Activated CD4-positive, CD25-positive, alpha-beta regulatory T cell treated with anti-CD3 and anti-CD28 coated beads, Interleukin-2, amount 50 U/mL, for 16 hours (primary cell): ENCODE measurements around the gene PPP2R5B.
A peak's percentile ranks its signal among the peaks of the same experiment; 100 is the strongest.

Source experiments
- DNase-seq: peaks from one replicate; pipeline ENCODE4 v3.0.0-alpha.2; 2020; ENCODE audit warnings: low read depth, low spot score

The PPP2R5B gene

DNA sequence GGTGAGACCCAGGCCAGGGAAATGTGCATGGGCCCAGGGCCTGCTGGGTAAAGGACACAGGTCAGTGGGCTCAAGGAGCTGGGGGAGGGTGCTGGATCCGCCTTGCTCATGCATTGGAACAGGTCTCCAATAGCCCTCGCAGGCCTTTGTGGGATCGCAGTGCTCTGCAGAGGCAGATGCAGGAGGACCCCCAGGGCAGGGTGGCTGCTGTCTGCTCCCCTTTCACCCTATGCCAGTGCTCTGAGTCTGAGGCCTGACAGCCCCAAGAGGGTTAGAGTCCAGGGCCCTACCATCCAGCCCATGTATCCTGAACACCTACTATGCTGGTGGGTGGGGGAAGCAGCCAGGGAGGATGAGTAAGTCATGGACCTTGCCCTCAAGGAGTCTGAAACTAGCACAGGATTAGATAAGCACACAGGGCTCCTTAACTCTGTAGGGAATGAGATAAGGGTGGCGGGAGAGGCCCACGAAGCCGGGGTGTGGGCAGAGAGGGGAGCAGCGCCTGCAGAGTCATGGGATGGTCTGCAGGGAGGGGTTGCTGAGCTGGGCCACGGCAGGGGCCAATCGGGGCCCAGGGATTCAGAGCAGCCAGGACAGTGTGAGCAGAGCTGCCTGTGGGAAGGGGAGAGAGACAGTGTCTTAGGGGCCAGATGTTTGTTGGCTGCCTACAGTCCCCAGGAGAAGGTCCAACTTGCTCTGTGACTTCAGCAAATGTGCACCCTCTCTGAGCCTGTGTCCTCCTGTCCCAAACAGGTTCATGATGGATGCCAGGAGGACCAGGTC lies 35.6 kb upstream of the PPP2R5B start:
- no peak for DNase-seq

DNA sequence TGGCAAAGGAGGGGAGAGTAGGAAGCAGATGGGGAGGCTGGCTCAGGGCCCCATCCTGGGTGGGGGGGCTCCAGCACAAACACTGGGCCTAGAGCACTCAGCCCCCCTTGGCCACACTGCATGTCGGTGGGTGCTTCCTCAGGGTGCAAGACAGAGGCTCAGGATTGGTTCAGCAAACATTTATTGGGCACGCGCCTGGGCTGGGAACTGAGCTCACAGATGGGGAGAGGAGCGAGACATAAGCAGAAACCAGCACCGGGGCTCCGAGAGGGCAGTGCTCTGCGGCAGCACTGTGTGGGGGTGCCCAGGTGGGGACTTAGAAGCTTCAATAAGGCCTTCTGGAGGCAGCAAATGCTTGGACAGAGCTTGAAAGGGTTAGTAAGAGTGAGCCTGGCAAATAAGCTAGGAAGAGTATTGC lies 34.0 kb upstream of the PPP2R5B start:
- no peak for DNase-seq

DNA sequence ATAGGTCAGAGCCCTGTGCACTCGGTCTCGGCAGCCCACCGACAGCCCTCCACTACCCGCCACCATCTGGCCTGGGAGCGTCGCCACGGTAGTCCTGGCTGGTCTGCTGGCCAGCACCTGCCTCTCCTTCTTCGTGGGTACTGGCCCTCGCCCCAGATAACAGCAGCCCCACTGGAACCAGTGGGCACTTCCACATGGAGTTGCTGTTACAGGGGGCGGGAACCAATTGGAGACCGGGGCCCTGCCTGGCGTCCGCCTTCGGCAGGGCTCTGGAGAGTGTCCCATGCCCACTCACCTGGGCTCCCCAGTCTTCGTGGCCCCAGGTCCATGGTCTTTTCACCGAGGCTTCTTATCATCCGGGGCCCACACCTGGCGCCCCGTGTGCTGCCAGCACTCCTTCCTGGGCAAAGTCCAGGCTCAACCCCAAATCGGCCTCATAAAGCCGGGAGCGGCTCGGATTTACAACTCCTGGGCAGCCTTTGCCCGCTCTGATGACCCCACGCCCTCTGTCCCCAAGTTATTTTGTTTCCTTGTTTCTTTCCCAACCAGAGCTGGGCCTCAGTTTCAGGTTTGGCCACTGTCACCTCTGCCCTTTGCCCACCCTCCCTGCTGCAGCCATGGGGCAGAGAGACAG lies 33.2 kb upstream of the PPP2R5B start:
- no peak for DNase-seq

DNA sequence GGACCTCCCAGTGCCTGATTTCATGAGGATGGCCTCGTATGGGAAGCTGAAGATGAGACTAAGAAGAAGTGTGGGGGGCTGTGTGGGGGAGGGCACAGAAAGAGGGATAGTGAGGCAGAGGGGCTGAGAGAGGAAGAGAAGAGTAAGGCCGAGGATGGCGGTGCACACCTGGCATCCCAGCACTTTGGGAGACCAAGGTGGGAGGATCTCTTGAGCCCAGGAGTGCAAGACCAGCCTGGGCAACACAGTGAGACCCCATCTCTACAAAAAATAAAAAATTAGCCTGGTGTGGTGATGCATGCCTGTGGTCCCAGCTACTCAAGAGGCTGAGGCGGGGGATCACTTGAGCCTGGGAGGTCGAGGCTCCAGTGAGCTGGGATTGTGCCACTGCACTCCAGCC lies 32.6 kb upstream of the PPP2R5B start:
- no peak for DNase-seq

DNA sequence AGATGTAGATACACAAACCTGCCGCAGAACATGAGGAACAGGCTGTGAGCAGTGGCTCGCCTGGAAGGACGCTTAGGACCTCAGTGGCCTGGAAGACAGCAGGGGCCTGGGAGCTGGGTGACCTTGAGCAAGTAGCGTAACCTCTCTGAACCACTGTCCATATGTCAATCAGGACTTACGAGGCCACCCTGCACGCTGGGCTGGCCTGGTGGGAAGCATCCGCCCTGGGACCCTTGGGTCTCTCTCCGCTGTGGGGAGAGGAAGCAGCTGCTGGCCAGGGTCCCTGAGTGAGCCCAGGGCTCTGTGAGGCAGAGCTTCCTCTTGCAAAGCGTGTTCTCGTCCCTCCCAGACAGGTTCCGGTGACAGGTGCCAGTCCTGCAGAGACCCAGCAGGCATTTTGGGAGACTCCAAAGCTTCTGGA lies 32.1 kb upstream of the PPP2R5B start:
- DNase-seq, result no peak

DNA sequence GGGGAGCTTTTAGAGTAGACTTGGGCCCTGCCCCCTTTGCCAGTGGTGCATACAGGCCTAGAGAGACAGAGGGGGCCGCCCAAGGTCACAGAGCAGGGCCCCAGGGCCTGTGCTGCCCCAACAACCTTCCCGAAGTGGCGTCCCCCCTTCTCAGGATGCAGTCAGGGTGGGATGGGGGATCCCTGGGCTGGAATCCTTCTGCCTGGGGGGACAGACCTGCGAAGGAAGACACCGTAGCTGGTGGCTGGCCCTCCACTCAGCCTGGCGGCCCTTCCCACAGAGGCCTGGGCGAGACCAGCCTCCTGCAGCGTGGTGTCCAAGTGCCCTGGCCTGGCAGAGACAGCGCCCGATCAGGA lies 31.7 kb upstream of the PPP2R5B start:
- no peak for DNase-seq

DNA sequence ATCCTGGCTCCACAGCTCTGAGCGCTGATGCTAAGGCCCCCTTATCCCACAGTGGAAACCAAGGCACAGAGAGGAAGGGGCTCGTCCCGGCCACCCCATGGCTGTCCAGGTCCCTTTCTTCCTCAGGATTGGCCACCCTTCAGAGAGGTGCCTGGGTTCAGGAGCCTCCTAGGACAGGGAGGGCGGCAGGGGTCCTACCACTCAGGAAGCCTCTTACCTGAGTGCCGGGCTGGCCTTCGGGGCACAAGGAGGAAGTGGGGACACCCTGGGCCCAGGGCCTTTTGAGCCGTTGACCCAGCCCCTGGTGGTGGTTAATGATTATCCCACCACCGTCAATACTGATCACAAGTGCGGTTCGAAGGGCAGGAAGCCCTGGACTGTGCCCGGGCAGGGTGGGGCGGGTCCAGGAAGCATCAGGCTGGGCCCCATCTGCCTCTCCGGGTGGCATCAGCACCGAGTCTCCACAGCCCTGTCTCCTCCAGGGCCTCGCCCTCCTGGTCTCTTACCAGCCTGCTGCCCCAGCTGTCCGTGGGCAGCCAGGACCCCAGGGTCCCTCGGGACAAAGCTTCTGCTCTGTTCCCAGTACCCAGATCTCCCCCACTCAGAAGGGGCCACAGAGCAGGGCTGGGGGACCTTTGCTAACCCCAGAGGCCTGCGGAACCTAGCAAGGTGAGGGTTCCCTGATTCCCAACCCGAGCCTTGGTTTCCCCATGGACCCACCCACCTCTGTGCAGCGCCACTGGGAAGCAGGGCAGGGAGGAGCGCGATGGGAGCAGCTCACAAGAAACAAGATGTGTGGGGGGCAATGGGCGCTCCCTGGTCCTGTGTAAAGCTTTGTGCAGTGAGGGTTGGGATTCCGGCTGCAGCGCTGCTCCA lies 31.1 kb upstream of the PPP2R5B start:
- DNase-seq, result no peak

DNA sequence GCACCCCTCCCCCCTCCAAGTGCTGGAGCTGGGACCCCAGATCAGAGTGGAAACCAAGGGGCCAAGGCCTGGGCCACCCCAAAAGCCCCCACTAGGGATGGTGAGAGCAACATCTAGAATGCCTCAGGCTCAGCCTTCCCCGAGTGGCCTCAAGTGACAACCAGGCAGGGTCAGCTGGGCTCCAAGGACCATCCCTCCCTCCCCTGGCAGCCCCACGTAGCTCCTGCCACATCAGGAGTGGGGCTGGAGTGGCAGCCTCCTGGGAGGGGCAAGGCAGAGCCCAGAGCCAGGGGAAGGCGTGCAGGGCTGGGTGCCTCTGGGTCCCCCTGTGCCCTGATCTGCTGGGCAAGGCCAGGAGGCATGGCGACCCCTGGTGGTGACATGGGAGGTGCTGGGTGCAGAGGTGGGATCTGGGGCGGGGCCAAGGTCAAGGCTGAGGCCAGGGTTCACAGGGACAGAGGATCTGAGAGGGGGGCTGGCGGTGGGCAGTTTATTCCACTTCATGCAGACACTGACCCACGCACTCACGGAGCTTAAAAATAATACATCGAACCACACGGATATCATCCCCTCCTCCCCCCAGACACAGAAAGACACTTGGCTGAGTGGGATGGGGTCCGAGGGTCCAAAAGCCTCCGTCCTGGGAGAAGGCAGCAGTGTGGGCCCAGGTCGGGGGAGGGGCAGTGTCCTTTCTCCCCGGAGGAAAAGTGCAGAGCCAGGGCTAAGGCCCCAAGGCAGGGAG lies 30.2 kb upstream of the PPP2R5B start:
- DNase-seq, result peak; percentile 85

DNA sequence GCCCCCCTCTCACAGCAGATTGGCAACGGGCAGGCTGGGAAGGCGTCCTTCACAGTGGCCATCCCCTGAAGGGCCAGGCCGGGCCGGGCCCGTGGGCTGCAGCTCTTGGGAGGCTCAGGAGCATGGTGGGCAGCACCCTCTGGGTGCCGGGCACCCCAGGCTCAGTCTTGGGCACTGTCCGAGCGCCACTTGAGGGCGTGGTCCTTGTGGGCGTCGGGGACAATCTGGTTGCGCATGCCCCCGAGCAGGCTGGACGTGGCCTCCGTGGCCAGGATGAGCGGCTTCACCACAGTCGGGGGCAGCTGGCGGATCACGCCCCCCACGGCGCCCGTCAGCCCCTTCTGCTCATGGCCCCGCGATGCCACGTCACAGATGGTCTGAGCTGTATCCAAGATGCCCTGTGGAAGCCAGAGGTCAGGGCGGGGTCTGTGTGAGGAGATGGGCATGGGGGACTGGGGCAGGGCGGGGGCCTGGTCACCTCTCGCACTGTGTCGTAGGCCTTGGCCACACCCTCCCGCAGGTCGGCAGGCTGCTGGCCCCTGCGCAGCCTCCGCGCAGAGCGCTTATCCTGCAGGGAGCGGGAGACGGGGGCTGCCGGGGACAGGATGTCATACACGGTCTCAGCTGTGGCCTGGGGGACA lies 29.6 kb upstream of the PPP2R5B start:
- no peak for DNase-seq

DNA sequence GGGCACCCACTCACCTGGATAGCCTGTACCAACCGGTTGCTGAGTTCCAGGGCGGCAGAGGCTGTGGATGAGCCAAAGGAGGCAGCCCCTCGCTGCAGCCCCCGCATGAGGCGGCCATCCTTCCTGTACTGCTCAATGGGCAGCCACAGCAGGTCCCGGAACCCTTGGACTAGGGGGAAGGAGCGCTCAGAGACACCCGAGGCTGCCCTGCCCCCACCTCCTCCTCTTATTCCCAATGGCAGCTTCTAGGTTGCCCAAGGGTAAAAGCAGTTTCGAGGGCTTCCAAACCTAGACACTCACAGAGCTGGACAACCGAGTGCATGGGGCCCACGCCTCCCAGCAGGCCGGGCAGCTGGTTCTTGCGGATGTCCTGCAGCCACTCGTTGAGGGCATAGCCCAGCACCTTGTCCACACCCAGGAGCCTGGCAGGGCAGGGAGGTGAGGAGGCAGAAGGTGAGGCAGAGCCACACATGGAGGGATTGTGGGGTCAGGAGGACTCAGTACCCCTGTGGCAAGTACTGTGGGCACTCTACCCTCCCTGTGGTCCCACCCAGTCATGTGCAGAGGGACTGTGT lies 28.0 kb upstream of the PPP2R5B start:
- DNase-seq, result no peak

DNA sequence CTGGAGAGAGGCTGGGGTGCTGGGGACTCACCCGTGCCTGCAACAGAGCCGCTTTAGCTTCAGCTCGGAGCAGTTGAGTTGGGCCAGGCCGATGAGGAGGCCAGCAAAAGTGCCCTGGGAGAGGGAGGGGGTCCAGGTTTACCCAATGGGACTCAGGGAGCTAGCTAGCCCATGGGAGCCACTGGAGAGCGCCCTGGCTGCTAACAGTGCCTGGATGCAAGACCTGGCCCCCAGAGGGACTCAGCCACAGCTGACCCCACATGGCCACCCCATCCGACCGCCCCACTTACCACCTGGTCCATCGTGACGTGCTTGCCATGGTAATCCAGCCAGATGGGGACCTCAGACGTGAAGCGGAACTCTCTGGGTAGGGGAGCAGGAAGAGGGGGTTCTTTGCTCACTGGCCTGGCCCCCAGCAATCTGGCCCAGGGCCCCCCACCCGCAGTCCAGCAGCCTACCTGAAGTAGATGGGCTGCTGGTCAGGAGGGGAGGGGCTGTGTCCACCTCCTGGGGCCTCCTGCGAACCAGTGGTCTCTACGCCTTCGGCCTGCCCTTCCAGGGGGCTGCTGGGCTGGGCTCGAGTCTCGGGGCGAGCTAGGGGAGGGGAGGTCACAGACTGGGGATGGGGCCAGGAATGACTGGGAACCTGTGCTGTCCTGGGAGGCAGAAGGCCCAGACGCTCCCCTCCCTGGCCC lies 27.0 kb upstream of the PPP2R5B start:
- DNase-seq, result no peak

DNA sequence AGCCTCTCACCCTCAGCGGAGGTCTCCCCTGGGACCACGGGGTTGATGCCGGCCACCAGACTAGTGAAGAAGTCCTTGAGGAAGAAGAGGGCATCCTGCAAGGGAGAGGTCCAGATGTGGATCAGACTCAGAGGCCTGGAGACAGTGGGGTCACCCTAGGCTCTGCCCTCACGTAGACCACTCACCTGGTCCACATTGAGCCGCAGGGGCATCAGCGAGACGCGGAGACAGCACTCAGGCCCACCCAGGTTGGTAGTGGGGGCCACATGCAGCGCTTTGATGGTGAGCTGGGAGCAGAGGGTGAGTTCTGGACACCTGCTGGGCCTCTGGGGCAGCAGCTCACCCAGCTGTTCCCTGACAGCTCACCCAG lies 26.4 kb upstream of the PPP2R5B start:
- DNase-seq, result no peak

DNA sequence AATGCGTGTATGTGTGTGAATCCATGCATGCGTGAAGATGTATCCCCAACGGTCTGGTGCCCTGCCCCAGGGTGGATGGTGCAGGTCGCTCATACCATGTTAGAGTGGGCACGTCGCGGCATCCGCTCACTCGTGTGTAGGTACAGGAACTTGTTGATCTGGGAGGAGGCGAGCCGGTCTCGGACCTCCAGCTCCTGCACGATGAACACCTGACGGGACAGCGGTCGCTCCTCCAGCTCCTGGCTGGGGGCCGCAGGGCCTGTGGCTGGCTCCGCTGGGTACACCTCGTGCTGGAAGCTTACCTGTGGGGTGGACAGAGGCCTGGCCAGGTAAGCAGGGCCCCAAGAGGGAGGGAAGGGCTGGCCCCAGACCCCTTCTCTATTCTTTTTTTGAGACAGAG lies 25.9 kb upstream of the PPP2R5B start:
- no peak for DNase-seq

DNA sequence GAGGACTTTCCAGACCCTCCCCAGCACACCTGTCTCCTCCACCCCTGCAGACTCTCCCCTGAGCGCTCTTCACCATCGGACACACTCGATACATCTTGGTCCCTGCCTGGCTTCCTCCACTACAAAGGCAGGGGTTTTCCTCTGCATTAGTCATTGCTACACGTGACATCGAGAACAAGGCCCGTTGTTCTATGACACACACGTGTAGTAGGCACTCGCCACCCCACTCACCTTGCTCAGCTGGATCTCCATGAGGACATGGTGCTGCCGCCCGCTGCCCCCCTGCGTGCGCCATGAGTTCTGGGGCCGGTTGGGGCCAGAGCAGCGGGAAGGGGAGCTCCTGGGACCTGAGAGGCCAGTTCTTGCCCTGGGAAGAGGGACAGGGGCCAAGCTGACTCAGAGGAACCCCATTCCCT lies 24.2 kb upstream of the PPP2R5B start:
- DNase-seq, result peak; percentile 63

DNA sequence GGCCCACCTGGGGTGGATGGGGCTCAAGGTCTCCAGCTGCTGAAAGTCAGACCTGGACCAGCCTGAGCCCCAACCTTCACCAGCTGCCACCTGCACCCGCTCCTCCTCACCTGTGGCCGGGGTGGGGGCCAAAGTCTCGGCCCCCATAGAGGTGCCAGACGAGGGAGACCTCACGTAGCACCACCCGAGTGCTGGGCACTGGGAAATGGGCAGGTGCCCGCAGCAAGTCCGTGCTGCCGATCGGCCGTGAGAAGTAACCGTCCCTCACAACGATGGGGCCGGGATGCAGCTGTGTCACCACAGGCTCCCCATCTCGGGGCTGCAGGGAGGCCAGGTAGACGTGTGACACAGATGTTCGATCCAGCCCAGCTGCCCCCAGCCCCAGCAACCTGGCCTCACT lies 23.7 kb upstream of the PPP2R5B start:
- DNase-seq, result no peak

DNA sequence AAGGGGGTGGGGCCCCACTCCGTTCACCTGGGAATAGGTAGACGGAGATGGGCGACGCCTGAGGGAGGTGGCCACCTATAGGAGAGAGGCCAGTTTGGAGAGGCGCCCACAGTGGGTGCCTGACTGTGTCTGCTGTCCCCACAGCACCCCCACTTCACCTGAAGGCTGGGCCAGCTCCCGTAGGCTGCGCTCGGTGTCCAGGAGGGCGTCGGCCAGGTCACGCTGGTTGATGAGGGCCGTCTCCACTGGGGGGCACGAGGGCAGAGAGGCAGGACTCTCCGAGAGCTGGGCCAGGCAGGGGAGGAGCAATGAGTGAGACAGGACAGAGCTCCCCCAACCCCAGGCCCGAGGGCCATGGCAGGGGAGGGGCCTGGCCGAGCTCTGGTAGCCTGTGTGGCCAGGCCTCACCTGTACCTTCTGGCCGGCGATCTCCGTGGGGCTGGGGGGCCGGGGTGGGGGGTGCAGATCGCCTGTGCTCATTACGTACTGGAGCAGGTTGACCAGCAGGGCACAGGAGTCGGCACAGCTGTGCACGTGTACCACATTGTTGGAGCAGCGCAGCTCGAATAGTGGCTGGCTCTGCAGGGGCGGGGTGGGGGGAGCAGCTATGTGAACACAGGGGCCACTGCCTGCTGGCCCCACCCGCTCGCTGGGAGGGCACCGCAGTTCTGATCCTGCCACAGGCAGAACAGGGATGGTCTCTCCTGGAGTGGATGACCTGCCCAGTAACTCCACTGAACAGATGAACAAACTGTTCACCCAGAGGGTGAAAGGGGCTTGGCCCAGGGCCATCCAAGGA lies 22.2 kb upstream of the PPP2R5B start:
- DNase-seq, result no peak

DNA sequence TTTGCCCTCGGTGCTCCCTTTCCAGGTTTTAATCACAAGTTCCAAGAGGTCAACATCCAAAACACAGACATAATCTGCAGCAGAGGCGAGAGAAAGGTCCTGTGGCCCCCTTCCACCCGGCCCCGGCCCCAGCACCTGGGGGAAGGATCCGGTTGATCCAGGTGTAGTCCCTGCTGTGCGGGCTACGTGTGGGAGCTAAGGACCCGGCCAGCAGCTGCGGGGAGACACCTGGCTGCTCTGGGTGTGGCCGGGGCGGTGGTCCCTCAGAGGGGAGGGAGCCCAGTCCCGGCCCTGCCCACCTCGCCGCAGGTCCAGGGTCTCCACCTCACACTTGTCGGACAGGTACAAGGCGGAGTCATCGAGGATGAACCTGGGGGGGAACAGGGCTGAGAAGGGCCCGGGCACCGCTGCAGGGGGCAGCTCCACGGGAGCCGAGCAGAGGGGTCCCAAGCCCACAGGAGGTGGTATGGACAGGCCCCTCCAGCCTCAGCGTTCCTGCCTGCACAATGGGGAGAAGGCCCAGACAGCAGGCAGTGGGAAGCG lies 21.1 kb upstream of the PPP2R5B start:
- no peak for DNase-seq

DNA sequence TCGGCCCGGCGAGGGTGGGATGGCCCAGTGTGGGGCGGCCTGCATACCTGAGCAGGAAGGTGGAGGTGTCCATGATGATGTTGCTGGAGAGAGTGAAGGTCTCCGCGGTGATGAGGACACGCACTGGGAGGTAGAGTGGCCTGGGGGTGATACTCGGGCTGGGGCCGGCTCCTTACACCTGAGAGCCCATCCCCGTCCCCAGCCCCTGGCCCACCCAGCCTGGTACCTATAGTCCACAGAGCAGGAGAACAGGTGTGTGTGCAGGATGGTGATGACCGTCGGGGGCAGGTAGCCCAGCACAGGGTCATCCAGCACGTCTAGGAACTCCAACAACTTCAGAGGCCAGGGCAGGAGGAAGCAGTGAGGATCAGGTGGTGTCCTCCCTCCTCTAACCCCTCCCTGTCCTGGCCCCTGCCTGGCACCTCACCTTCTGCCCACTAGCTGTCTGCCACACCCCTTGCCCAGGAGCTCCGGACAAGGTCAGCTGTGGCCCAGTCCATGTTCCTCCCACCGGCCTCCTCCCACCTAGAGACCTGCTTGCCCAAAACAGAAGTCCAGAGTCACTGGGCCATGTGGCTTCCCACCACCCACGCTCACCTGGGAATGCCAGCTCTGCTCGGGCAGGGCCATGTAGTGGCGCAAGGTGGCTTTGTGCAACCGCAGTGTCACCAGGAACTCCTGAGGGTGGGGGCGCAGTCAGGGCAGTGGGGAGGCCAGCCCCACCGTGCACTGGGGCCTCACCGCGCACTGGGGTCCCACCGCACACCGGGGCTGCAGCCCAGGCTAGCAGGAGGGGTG lies 18.8 kb upstream of the PPP2R5B start:
- no peak for DNase-seq

DNA sequence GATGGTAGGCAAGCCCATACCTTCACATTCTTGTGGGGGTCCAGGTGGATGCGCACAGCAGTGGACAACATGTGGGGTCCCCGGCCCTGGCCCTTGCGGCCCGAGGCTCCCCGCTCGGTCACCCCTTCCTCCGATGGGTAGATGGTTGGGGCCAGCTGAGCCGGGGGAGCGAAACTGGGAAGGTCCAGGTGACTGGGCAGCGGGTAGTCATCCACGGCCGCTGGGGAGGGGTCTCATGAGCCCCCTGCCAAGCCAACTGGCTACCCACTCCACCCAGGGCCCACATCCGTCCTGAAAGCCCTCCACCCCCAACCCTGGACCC lies 18.2 kb upstream of the PPP2R5B start:
- no peak for DNase-seq
